ENCODE measurements around the gene HIPK3.
"Not testable (repeated sequence)": the region's sequence is repeated elsewhere in the genome, so short reads cannot be mapped to it uniquely, and the experiment has no call there.

- TF ChIP-seq, protein P1, sequence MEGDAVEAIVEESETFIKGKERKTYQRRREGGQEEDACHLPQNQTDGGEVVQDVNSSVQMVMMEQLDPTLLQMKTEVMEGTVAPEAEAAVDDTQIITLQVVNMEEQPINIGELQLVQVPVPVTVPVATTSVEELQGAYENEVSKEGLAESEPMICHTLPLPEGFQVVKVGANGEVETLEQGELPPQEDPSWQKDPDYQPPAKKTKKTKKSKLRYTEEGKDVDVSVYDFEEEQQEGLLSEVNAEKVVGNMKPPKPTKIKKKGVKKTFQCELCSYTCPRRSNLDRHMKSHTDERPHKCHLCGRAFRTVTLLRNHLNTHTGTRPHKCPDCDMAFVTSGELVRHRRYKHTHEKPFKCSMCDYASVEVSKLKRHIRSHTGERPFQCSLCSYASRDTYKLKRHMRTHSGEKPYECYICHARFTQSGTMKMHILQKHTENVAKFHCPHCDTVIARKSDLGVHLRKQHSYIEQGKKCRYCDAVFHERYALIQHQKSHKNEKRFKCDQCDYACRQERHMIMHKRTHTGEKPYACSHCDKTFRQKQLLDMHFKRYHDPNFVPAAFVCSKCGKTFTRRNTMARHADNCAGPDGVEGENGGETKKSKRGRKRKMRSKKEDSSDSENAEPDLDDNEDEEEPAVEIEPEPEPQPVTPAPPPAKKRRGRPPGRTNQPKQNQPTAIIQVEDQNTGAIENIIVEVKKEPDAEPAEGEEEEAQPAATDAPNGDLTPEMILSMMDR (IDR thresholded peaks at IDR 0.05) = not testable (repeated sequence)
- TF ChIP-seq EP300, POLR2A (IDR thresholded peaks at IDR 0.05): not testable (repeated sequence)
Measured at GRCh38 chr11:33261350-33261749, 4.2 kb downstream of the HIPK3 start.

Measured in gastroesophageal sphincter (tissue), 3 donors.